EH (cell line): ENCODE data around the gene HOMER2.

Experiments
- DNase-seq: peaks from one replicate; pipeline ENCODE4 v3.0.0-alpha.2; 2015; ENCODE audit warnings: low read depth

HOMER2 gene

DNA sequence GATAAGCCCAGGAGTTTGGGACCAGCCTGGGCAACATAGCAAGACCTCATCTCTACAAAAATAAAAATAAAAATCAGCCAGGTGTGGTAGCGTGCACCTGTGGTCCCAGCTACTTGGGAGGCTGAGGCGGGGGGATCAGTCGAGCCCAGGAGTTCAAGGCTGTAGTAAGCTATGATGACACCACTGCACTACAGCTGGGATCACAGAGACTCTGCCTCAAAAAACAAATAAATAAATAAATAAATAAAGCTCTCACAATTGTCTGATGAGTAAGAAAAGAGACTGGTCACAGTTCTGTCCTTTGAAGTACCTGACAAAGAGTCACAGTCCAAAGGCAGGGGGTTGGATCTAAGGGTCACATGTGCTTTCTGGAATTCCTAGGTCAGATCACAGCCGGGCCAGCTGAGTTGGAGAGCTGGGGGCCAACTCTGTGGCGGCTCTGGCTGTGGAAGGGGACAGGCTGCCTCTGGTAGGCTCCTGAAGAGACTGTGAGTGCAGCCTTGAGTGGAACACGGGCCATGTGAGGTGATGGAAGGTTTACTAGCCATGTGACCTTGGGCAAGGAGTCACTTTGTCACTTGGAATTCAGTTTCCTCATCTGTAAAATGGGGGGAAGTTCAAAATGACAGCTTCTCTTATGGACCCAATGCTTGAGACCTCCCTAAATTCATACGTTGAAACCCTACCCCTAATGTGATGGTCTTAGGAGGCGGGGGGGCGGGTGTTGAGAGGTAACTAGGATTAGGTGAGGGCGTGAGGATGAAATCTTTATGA lies 95.9 kb downstream of the HOMER2 start:
- no peak for DNase-seq

DNA sequence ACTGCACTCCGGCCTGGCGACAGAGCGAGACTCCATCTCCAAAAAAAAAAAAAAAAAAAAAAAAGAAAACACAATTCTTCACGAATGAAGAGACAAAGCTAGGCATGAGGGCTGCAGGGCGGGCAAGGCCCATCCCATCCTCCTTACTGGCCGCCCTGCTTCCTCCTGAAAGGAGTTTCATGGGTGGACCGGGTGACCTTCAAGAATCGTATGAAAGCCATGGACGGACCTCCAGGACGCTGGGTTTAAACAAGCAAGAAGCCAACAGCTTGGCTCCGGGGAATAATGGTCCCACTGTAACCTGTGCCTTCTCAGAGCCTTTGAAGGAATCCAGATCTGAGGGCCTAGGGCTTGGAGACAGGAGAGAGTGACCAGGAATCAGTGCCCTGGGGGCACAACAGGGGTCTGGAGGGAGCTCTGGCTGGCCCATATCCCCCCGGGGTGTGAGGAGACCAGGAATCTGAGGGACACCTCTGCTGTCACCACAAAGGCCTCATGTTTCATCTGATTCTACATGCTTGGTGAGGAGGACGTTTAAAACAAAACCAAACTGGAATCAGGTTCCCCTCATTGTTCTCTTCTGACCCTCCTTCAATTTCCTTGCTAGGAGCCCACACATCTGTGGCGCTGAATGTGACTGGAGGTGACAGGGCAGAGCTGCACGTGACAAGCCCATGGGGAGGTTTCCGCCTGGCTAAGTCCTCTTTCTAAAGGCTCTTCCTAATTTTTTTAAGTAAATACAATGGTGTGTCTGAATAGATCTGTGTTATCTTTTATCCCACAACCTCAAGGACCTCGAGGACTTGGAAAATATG lies 97.0 kb downstream of the HOMER2 start:
- no peak for DNase-seq

DNA sequence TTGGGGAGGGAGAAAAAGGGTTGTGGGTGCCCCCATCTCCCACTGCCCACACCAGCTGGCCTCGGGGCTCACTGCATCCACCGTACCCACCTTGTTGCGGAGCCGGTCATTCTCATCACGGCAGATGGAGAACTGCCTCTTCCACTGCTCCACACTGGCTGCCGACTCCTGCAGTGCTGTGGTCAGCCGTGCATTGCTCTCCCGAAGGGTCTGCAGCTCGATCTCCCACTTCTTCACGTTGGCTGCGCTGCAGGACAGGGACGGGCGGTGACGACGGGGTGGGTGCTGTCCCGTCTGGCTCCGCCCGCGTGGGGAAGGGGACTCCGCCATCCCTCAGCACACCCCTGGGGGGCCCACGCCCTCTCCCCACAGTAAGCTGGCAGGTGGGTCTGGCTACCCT lies 98.0 kb downstream of the HOMER2 start:
- no peak for DNase-seq

DNA sequence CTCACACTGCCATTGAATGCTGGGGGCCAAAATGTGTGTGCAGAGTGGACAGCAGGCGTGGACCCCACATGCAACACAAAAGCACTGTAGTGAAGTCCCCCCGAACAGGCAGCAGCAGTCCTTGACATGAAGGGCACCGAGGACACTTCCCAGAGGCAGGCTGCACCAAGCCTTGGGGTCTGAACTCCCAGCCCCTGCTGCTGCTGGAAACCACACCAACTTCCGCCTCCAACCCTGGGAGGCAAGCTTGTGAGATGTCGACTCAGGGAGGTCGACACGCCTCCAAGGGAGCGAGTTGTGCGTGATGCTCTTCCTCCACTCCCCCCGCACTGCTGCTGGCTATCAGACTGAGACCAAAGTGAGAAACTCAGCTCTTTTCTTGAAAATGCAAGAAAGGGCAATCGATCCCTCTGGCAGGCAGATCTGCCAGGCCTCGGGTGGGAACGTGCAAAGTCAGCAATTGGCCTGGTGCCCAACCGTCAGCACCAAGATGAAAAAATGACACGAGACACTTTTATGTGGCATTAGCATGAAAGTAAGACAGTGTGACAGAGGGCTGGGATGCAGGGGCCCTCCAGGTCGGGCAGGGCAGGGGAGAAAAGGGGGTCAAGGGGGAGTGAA lies 99.5 kb downstream of the HOMER2 start:
- DNase-seq: no peak

DNA sequence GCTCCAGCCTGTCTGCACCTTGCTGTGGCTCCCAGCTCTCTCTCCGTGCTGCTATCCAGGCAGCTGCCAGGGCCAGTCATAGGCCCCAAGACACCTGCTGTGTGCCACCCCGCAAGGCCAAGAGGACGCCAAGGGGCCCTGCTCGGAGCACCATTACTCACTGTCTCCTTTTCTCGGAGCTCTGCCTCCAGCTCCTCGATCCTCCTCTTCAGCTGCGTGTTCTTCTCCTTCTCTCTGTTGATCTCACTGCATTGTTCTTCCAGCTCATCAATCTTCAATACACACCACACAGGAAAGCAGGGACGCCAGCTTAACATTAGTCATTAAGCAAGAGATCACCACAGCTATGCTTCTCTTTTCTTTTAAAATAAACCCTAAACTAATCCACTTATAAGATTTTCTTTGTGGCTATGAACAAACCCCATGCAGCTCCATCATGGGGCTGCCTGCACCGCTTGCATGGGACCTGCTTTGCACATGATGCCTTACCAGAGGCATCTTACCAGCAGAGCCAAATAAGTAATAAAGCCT lies 100.5 kb downstream of the HOMER2 start:
- DNase-seq: no peak

DNA sequence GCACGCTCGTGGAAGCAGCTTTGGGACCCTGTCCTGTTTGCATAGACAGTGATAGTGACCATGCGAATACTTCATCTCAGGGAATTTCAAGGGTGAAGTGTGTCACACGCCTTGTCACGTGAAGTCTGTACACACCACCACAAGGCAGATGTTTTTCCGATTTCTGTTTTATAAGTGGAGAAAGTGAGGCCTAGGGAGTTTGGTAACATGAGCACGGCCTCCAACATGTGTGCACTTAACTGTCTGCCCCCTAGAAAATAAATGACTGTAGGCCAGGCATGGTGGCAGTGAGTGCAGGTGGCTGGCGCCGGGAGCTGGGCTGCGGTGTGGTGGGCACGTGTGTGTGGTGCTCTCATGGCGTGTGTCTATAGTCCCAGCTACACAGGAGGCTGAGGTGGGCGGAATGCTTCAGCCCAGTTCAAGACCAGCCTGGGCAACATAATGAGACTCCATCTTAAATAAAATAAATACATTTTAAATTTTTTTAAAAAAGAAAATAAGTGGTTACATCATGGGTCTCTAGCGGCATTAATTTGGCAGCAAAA lies 101.1 kb downstream of the HOMER2 start:
- DNase-seq: no peak

DNA sequence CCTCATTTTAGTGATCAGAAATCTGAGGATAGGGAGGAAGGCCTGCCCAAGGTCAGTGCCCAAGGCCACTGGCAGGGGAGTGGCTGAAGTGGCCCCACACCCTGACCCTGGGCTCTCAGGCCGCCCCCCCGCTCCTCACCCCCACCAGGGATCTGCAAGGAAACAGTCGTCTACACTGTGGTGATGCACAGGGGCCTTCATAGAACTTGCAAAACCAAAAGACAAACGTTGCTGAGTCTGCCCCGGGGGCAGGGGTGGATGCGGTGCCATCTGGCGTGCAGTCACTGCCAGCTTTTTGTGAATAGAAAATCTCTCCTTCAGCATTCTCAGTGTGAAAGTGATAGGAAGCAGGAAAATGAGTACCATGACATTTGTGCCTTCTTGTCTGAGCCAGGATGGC lies 101.8 kb downstream of the HOMER2 start:
- no peak for DNase-seq

DNA sequence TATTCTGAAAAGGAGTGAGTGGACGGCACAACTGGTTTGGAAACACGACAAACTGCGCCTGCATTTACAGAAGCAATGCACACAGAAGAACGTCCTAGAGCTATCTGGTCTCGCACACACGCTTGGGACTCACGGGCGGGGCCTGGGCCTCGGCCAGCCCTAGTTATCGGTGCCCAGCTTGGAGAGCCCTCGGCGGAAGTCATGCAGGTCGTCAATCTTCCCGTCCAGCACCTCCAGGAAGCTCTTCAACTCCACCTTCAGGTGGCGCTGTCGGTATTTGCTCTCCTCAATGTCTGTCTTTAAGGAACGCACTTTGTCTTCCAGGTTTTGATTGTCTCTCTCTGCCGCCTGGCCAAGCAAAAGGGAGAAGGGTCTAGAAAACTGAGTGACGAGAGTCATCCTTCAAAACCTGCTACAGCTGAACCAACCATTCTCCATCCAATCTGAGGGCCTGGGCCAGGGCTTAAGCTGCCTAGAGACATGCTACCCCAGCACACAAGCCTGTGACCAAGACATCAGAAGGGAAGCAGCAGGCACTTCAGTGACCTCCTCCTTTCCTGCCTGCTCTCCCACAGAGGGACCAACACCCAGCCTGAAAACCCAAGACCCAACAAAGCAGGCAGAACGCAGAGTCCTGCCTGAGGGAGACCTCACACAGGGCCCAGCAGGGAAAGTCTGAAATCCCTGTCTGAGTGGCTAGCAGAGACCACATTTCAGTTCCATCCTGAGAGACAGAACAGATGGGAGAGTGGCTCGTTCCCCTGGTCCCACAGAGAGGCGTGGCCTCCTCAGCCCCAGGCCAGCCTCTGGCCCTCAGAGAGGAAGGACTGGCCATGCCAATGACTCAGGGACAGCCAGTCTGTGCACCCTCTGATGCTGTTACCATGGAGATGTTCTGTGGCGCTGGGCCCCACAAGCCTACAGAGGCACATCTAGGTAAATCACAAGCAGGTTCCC lies 102.7 kb downstream of the HOMER2 start:
- DNase-seq: peak; percentile 70

DNA sequence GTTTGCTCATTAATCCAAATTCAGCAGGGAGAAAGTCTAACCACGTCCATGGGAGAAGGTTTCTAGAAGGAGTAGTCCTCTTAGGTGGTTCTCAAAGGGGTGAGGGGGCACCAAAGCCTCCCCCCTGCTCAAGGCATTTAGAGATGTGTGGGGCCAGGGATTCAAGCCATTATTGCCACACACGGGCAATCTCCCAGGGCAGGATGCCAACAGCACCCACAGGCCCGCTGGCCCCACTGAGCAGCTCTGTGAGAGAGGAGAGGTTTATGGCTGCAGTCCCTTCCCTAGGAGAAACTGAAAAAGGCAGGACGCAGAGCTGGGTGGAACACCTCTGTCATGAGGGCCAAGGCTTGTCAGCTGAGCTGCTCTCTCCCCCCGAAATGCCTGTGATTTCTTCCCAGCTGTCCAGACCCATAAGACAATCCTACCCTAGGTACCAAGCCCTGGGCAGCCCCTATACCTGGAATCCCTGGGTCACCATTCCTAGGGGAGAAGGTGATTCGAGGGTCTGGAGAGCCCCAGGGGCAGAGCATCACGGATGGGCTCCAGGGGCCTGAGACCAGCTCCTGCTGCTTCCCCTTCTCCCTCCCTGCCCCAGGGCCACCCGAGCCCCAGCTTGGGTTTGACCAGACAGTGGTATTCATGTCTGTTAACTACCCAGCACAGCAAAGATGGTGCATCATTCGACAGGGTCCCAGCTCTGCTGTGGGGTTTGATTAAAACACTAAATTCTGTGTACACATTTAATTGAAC lies 104.1 kb downstream of the HOMER2 start:
- DNase-seq: no peak

DNA sequence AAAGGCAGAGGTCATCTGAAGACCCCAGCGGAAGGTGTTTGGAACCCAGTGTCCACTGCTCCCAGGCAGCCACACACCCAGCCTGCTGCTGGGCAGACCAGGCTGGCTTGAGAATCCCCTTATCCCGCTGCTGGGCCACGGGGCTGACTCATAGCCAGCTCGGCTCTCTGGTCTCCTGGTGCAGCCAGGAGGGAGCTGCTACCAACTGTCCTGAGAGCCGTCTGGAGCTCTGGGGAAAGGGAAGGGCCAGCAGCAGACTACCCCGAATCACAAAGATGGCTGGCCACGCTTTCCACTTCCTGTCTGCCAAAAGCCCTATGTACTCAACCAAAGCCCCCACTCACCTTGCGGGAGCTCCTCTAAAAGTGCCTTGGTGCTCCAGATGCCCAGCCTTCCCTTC lies 104.8 kb downstream of the HOMER2 start:
- DNase-seq: no peak

DNA sequence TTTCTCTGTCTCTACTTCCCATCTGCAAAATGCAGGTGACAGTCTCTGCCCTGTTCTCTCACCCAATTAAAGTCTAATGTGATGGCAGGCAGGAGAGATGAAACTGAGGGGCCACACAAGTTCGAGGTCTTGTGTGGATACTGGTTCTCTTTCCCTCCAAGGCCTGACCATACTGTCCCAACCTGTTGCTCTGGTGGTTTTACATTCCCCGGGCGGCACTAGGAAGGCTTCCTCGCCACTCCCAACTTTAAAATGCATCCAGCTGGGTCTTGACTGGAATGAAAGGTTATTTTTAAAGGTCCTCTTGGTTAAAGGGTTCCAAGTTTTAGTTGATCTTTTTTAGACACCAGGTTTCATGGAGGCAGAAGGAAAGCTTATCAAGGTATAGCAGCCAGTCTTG lies 105.9 kb downstream of the HOMER2 start:
- DNase-seq: no peak

DNA sequence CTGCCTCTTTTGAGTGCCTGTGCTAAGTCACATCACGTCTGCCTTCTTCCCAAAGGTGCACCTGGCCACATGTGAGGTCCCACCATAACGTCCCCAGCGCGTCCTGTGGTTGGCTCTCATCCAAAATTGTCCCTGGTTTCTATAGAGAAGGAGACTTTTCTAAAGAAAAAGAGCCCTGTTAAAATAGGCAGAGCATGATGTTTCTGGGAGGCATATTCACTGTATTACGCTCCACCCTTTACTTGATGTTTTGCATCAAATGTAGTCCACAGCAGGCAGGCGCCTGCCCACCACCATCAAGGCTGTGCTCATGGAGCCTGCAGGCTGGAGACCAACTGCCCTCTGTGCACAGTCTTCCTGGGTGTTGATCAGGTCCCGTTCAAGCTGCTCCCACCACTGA lies 106.8 kb downstream of the HOMER2 start:
- no peak for DNase-seq

DNA sequence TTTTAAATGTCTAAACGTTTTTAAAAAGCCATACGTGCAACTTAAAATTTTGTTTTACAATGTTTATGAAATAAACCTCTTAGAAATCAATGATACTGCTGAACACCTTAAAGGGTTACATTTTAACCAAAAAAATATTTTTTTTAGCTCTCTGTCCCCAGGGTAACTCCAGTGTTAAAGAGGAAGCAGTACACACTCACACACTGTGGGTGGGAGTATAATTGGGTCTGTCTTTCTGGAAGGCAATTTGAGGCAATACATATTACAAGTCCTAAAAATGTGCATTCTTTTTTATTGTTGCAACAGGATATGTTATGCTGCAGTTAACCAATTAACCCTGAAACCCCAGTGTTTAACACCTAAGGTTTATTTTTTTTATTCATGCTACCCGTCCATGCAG lies 109.0 kb downstream of the HOMER2 start:
- DNase-seq: no peak

DNA sequence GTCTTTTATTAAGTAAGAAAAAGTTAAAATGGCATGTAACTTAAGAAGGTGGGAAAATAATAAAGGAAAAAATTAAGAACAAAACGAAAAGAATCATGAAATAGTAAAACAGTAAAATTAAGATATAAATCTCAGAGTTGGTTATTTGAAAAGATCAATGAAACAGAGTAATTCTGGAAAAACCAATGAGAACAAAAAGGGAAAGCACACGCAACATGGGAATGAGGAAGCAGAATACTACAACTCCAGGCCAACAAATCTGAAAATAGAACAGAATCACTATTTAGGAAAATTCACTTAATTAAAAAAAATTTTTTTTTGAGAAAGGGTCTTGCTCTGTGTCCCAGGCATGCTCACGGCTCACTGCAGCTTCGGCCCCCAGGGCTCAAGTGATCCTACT lies 112.4 kb downstream of the HOMER2 start:
- DNase-seq: no peak

DNA sequence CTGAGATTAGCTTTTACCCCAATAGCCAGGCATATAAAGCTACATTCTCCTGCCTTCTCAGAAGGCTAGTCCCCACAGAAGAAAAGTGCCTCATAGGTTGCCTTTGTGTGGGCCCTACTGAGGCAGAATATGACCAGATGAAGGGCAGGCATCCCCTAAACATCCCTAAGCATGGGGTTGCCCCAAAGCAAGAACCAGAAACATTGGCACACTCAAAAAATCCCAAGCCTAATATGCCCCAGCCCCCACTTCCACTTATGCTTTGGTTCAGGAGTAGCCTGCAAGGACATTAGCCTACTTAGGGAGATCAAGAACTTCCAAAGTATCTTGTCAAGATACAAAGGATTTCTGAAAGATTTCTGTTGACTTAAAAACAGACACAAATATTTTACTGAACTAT lies 113.4 kb downstream of the HOMER2 start:
- no peak for DNase-seq

DNA sequence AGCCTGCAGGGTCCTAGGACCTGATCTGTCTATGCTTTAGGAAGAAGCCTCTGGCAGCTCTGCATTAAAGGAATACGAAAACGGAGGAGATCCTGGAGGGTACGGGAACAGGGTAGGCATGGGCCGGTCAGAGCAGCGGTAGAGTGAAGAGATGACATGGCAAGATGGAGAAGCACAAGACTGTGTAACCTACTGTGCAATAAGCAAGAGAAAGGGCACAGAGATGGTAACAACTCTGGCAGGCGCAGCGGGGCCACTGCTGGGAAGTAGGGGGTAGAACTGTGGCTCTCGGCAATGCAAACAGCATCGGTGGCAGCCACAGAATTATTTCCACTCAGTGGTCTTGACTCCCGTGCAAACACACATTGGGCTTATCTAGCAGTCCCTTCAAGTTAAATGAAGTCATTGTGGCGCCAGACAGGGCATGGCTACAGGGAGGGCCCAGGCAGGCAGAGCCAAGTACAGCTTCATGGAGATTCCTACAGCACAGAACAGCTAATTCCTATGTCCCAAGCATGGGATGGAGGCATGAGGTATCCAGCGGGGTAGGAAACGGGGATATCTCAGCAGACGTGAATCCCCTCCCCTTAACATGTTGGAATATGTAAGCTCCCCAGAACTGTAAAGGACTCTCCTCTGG lies 114.3 kb downstream of the HOMER2 start:
- DNase-seq: no peak

DNA sequence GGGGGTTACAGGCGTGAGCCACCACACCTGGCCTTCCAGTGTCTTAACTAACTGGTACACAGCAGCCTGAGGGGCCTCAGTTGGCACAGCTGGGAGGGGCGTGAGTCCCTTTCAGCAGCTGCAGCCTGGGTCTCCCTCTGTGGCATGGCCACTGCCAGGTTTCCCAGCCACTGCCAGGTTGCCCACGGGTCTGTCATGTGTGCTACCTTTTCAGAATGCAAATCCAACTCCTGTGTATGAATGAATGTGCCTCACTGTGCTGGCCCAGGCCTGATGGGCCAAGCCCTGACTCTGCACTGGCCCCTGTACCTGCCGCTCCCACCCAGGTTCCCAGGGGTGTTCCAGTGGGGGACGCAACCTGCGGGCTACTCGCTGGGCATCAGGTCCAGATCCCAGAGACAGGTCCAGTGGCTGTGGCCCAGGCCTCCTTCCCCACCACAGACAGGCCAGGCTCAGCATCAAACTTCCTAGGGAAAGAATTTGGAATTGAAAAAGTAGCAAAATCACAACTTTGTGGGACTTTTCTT lies 117.1 kb downstream of the HOMER2 start:
- DNase-seq: no peak

DNA sequence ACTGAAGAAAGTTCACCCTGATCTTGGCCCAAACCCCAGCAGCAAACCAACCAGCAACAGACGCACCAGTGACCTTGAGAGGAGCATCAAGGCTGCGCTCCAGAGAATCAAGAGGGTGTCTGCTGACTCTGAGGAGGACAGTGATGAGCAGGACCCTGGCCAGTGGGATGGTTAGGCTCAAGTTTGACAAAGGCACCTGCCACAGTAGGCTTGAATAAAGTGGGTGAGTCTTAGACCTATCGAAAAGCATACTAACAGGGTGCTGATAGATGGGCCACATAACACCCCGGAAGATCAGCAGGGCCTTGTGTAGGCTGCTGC lies 119.2 kb downstream of the HOMER2 start:
- no peak for DNase-seq

DNA sequence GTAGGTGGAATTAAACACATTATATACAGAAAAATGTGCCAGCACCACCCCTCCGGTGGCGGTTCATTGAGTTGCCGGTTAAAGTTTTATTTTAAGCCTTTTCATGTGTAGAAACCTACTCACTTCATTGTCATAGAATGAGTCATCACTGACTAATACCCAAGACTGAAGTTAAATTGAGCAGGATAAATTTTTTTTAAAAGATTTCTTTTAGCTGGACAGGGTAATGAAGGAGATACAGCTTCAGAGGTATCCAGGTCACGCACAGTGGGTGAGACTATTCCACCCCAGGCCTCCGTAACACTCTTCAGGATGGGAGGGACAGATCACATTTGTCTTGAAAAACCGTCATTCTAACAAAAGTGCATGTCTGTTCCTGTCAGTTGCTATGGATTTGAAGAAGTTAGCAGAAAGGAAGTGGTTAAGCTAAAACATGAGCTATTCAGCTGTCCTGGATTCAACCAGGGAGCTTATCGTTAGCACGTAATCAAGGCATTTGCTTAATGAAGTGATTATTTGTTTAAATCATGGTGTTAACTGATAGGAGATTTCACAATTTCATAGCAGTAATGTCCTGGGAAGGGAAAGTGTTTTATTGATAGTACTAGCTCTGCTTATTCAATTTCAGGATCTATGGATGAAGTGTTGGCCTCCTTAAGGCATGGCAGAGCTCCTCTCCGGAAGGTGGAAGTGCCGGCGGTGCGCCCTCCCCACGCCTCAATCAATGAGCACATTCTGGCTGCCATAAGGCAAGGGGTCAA lies 119.7 kb downstream of the HOMER2 start:
- DNase-seq: peak; percentile 90
